Esophagus (tissue), 2 donors: ENCODE measurements around the gene ZNF438. TPM values are rescaled to one million over a fixed set of nuclear protein-coding genes. Genes with fewer than 3 reads are reported as not detected.
A peak's percentile ranks its signal among the peaks of the same experiment; 100 is the strongest.

Experiments used
- H3K27ac ChIP-seq, 2 donors: one replicate each; pipeline ENCODE4 v1.5.1; 2013; ENCODE audit warnings: low read depth in 2 of 2, mild to moderate bottlenecking in 2 of 2, inconsistent platforms in 1 of 2, low read length in 1 of 2, moderate library complexity in 1 of 2
- H3K27me3 ChIP-seq, 2 donors: one replicate each; pipeline ENCODE4 v1.6.1; 2013; ENCODE audit warnings: low read length in 2 of 2, control low read depth in 1 of 2, mild to moderate bottlenecking in 1 of 2; ENCODE audit not compliant: insufficient read depth in 2 of 2, control insufficient read depth in 1 of 2
- H3K36me3 ChIP-seq, 2 donors: one replicate each; pipeline ENCODE4 v1.6.1; 2013; ENCODE audit warnings: low read length in 1 of 2; ENCODE audit not compliant: control insufficient read depth in 2 of 2, insufficient read depth in 2 of 2
- H3K4me1 ChIP-seq, 2 donors: one replicate each; pipeline ENCODE4 v1.6.1; 2013; ENCODE audit warnings: low read length in 1 of 2; ENCODE audit not compliant: control insufficient read depth in 2 of 2, insufficient read depth in 2 of 2
- H3K4me3 ChIP-seq, 2 donors: one replicate each; pipeline ENCODE4 v1.5.1; 2013; ENCODE audit warnings: low read length in 2 of 2, mild to moderate bottlenecking in 2 of 2, low read depth in 1 of 2, moderate library complexity in 1 of 2
- H3K9me3 ChIP-seq, 2 donors: one replicate each; pipeline ENCODE4 v1.6.1; 2013; ENCODE audit warnings: mild to moderate bottlenecking in 2 of 2, low read depth in 1 of 2, low read length in 1 of 2, moderate library complexity in 1 of 2; ENCODE audit not compliant: control insufficient read depth in 2 of 2, insufficient read depth in 1 of 2
- WGBS, 2 donors: extraction: QIAGEN DNeasy Blood & Tissue Kit; methylation state at CpG; one replicate each; pipeline ENCODE4 v1.1.7; 2013; 5-methylcytosine and 5-hydroxymethylcytosine counted together
- polyA plus RNA-seq, 2 donors: library from polyadenylated mRNA; stranded (reverse); fragments of 200-250 nt; gene quantifications; one replicate each; pipeline ENCODE4 v1.2.3, GENCODE V29; 2013
- donor health status: healthy with polysubstance abuse.
- donor health status: Bipolar disorder and iron deficiency.

Gene ZNF438
- polyA plus RNA-seq, 2 donors: 3.0 to 3.2 TPM

DNA sequence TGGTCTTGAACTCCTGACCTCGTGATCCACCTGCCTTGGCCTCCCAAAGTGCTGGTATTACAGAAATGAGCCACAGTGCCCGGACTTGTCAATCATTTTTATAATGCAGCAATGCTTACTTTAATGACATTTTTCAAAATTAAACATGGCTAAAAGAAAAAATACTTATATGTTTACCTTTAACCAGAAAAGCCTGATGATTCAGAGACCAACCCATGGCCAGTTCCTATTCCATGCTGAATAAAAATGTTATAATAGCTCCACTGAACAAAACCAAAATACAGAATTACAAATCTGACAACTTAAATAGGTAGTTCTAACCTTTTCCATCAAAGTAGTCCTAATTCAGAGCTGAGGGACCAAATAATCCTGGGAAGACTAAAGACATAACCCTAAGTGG lies 21.6 kb downstream of the ZNF438 start:
- WGBS, 2 donors: 91 to 94% methylated on average over 2 of the region's 2 CpGs
- Histone ChIP-seq H3K4me1 (no peaks in the 10 kb centered on the region), H3K27ac (no peak overlapping the region), H3K4me3 (no peak overlapping the region), H3K36me3 (no peaks in the 10 kb centered on the region), H3K27me3 (no peaks in the 10 kb centered on the region), H3K9me3 (no peaks in the 10 kb centered on the region)

DNA sequence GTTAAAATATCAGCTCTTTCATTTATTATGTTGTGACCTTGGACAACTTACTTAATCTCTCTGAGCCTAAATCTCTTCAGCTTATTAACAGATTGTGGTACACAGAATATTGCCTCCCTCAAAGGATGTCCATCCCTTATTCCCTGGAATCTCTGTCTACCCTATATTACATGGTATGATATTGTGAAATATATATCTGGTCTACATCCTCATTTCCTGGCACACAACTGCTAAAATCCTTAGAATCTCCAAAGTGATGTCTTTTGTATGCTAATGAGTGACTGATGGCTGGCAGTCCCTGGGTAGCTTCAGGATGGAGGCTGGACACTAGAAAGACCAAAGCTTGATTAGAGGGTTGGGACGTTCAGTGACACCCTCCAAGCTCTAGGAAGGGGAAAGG lies 25.8 kb downstream of the ZNF438 start:
- H3K4me3 ChIP-seq: no peak overlapping the region
- no peaks in the 10 kb centered on the region for H3K27me3 ChIP-seq
- H3K27ac ChIP-seq: no peak overlapping the region
- 97 to 98% methylated on average over 1 of the region's 1 CpG for WGBS, 2 donors
- H3K9me3 ChIP-seq: no peaks in the 10 kb centered on the region
- no peaks in the 10 kb centered on the region for H3K4me1 ChIP-seq
- H3K36me3 ChIP-seq: no peaks in the 10 kb centered on the region

DNA sequence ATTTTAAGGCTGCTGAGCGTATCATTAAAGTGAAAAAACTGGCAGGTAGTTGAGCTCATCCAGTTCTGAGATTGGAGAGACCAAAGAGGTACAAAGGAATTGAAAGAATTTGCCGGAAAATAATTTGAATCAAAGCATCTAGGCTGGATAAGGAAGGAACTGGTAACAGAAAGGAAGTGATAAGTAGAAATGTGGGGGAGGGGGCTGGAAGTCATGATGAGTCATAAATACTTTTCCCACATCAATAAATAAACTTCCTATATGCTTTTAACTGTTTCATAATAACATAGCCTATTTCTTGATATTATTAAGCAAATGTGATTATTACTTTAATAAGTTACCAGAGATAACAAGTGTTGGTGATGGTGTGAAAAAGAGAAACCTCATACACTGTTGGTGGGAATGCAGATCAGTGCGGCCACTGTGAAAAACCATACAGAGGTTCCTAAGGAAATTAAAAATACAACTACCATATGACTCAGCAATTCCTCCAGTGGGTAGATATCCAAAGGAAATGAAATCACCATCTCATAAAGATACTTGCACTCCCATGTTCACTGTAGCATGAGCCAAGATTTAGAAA lies 27.0 kb downstream of the ZNF438 start:
- Histone ChIP-seq H3K36me3 (no peaks in the 10 kb centered on the region), H3K27ac (no peak overlapping the region), H3K27me3 (no peaks in the 10 kb centered on the region), H3K4me1 (no peaks in the 10 kb centered on the region), H3K9me3 (no peaks in the 10 kb centered on the region), H3K4me3 (no peak overlapping the region)
- 75 to 79% methylated on average over 3 of the region's 3 CpGs for WGBS, 2 donors

DNA sequence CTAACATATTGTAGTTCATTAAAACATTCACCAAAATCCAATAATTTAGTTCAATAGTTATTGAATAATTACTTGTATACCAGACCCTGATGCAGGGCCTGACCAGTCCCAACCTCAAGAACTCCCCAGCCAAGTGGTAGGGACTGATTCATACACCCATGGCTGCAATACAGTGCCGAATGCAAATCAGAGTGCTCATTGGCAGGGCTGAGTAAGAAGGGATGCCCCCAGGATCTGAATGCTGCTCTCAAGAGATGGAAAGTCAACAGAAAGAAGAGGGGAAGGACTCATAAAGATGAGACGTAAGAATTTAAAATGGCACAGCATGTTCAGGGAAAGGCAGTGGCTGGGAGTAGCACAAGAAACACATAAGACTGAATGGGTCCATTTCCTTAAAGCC lies 29.9 kb downstream of the ZNF438 start:
- 72 to 94% methylated on average over 2 of the region's 2 CpGs for WGBS, 2 donors
- H3K4me3 ChIP-seq: no peak overlapping the region
- no peak overlapping the region for H3K27ac ChIP-seq
- H3K9me3 ChIP-seq: no peaks in the 10 kb centered on the region
- H3K27me3 ChIP-seq: no peaks in the 10 kb centered on the region
- H3K36me3 ChIP-seq: no peaks in the 10 kb centered on the region
- H3K4me1 ChIP-seq: no peaks in the 10 kb centered on the region

GRCh38 chr10:31000867-31001266 lies 30.8 kb downstream of the ZNF438 start:
- Histone ChIP-seq H3K4me1 (no peaks in the 10 kb centered on the region), H3K9me3 (no peaks in the 10 kb centered on the region), H3K36me3 (no peaks in the 10 kb centered on the region), H3K27me3 (no peaks in the 10 kb centered on the region), H3K4me3 (no peak overlapping the region), H3K27ac (no peak overlapping the region)
- whole genome bisulfite sequencing, 2 donors: 88% methylated on average over 2 of the region's 2 CpGs

DNA sequence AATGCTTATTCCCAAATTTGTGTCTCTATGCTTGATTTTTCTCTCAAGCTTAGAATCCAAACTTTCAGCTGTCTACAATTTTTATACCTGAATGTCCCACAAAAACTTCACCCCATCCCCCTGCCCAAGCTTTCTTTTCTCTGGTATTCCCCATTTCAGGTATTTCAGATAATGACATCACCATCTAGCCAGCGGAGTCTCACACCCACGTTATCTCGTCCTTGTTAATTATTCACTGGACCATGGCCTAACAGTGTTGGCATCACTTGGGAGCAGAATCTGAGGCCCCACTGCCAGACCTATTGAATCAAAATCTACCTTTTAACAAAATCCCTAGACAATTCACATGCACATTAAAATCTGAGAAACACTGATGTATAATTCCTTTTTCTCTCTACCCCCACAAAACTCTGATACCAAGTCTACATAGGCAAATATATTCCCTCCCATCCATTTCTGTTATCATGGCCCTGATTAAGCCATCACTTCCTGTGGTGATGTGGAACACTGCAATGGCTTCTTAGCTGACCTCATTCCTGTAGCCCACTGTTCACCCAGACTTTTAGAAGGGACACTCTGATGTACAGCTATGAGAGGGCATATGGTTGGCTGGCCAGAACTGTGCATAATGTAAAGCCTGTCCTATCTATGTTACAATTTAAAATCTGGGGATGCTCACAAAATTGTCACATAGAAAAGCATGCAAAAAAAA lies 31.4 kb downstream of the ZNF438 start:
- H3K27ac ChIP-seq: no peak overlapping the region
- 76 to 82% methylated on average over 3 of the region's 3 CpGs for whole genome bisulfite sequencing, 2 donors
- no peaks in the 10 kb centered on the region for H3K9me3 ChIP-seq
- no peaks in the 10 kb centered on the region for H3K4me1 ChIP-seq
- H3K36me3 ChIP-seq: no peaks in the 10 kb centered on the region
- H3K4me3 ChIP-seq: no peak overlapping the region
- H3K27me3 ChIP-seq: no peaks in the 10 kb centered on the region

GRCh38 chr10:30999070-30999712 lies 32.5 kb downstream of the ZNF438 start:
- Histone ChIP-seq H3K9me3 (no peaks in the 10 kb centered on the region), H3K36me3 (no peaks in the 10 kb centered on the region), H3K4me3 (no peak overlapping the region), H3K27ac (peak overlapping the region in 1 of 2 donors; percentile 50), H3K4me1 (no peaks in the 10 kb centered on the region), H3K27me3 (no peaks in the 10 kb centered on the region)
- WGBS, 2 donors: 71 to 78% methylated on average over 3 of the region's 3 CpGs

DNA sequence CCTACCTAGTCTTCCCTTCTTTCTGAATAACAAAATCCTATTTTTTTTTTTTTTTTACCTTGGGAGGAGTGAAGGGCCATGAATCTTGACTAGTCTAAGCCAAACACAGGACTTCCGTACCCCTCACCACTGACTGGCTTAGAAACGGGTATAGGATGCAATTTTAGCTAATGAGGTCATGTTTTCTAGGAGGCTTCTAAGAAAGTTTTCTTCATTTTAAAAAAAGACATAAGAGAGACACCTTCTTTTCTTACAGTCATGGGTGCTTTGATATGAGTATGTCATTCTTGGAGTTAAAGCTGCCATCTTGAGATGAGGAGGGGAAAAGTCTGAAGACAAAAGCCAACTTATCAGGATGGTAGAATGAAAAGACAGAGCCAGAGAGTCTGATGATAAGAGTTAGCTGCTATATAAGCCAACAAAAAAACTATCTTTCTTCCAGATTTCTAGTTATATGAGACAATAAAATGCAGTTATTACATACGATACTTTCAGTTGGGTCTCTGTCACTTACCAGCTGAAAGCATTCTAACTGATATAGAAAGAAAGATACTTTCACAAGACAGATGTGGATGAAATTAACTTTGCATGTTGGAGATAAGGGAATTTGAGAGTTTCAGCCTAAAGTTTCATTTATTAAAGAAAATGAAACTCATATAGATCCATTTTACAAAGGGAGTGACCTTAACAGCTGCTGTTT lies 34.0 kb downstream of the ZNF438 start:
- 86 to 94% methylated on average over 3 of the region's 3 CpGs for WGBS, 2 donors
- no peak overlapping the region for H3K4me3 ChIP-seq
- H3K9me3 ChIP-seq: no peaks in the 10 kb centered on the region
- H3K27ac ChIP-seq: no peak overlapping the region
- no peaks in the 10 kb centered on the region for H3K4me1 ChIP-seq
- H3K27me3 ChIP-seq: no peaks in the 10 kb centered on the region
- H3K36me3 ChIP-seq: no peaks in the 10 kb centered on the region

DNA sequence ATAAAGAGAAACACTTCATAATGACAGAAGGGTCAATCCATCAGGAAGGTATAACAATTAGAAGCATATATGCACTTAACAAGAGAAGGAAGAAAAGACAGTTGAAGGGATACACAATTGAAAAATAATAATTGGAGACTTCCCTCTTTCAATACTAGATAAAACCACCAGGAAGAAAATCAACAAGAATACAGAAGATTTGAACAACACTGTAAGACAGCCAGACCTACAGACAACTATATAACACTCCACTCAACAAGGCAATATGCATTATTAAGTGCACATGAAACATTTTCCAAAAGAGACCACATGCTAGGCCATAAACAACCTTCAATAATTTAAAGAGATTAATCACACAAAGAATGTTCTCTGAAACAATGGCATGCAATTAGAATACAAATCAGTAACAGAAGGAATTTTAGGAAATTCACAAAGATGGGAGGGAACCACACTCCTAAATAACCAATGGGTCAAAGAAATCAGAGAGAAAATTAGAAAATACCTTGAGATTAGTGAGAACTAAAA lies 35.1 kb downstream of the ZNF438 start:
- H3K9me3 ChIP-seq: no peaks in the 10 kb centered on the region
- H3K36me3 ChIP-seq: no peaks in the 10 kb centered on the region
- no peak overlapping the region for H3K27ac ChIP-seq
- no peaks in the 10 kb centered on the region for H3K27me3 ChIP-seq
- H3K4me3 ChIP-seq: no peak overlapping the region
- H3K4me1 ChIP-seq: no peaks in the 10 kb centered on the region
